ENCODE data around the gene BIN1.

Gene BIN1

DNA sequence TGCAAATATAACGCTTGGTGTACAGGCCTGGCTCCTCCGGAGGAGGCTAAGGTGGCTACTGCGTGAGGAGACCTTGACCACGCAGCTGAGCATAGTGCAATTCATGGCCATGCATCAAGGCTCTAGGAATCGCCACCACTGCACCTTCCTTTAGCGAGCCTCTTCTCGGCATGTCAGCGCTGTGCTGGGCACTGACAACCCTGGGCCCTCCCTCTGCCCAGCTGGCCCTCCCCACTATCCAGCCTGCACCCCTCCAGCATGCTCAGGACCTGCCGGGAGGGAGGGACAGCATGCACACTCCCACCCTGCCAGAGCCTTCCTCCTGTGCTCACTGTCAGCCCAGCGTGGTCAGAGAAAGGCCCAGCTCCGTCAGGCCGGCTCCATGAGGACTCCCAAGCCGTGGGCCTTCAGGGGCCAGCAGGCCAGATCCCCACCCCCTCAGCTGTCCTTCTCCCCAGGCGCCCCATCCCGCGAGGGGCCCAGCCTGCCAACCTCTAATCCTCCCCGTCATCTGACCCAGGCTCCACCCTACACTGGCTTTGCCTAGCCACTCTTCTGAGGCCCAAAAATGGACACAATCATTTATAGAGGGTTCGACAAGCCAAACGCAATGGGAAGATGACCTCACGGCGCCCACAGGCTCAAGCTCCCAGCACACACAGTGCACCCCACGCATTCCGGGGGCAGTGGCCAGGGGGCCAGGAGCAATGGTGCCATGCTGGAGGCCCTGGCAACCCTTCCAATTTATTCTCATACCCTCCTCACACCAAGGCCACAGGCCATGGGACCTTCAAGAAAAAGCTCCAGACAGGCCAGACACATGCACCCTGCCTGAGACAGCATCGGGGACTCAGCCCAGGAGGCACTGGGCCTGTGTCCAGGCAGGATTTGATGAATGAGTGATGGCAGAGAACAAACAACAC is 3.5 kb downstream of the BIN1 start:
- TF ChIP-seq FOXP2 (optimal IDR thresholded peaks at IDR 0.05; ENCODE audit: borderline replicate concordance, extremely low read depth, extremely low read length, insufficient read depth) (no peak), POLR2AphosphoS5 (IDR thresholded peaks at IDR 0.05; ENCODE audit: low read depth, low read length) (no peak), TAF1 (IDR thresholded peaks at IDR 0.05; ENCODE audit: borderline replicate concordance, insufficient read depth, low read length) (no peak), SIN3A (IDR thresholded peaks at IDR 0.05; ENCODE audit: borderline replicate concordance, insufficient read depth, low read length) (no peak)
- TF ChIP-seq, protein P1, sequence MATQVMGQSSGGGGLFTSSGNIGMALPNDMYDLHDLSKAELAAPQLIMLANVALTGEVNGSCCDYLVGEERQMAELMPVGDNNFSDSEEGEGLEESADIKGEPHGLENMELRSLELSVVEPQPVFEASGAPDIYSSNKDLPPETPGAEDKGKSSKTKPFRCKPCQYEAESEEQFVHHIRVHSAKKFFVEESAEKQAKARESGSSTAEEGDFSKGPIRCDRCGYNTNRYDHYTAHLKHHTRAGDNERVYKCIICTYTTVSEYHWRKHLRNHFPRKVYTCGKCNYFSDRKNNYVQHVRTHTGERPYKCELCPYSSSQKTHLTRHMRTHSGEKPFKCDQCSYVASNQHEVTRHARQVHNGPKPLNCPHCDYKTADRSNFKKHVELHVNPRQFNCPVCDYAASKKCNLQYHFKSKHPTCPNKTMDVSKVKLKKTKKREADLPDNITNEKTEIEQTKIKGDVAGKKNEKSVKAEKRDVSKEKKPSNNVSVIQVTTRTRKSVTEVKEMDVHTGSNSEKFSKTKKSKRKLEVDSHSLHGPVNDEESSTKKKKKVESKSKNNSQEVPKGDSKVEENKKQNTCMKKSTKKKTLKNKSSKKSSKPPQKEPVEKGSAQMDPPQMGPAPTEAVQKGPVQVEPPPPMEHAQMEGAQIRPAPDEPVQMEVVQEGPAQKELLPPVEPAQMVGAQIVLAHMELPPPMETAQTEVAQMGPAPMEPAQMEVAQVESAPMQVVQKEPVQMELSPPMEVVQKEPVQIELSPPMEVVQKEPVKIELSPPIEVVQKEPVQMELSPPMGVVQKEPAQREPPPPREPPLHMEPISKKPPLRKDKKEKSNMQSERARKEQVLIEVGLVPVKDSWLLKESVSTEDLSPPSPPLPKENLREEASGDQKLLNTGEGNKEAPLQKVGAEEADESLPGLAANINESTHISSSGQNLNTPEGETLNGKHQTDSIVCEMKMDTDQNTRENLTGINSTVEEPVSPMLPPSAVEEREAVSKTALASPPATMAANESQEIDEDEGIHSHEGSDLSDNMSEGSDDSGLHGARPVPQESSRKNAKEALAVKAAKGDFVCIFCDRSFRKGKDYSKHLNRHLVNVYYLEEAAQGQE (IDR thresholded peaks at IDR 0.05; ENCODE audit: insufficient read depth in 1 of 2, low read depth in 2 of 2, low read length in 2 of 2) = no peak

DNA sequence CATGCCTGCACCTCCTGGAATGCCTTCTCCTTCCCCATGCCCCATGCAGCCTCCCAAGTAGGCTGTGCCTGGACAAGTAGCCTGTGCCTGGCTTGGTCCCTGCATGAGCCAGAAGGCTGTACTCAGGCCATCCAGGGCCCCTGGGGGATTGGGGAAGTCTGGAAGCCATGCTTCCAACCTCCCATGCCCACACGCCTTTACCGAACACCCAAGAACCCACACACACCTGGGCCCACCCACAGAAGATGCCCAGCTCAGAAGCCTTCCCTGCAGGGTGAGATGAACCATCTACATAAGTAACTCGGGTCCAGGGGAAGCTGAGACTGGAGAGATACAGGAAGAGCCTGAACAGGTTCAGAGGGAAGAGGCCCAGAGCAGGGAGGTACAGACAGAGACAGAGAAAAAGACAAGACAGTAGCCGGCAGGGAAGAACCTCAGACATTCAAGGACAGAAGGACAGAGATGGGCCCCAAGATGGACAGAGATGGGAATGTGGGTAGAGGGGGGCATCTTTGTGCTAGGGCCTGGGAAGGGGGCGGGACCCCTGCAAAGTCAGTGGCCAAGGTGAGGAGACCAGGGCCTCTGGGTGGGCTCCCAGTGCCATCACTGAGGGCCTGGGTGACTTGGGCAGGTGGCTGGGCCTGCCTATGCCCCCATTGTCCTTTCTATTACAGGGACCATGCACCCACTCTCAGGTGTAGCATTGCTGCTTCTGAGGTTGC is 4.3 kb downstream of the BIN1 start:
- TF ChIP-seq, protein P1 (IDR thresholded peaks at IDR 0.05; ENCODE audit: insufficient read depth in 1 of 2, low read depth in 2 of 2, low read length in 2 of 2) = no peak
- TF ChIP-seq SIN3A (IDR thresholded peaks at IDR 0.05; ENCODE audit: borderline replicate concordance, insufficient read depth, low read length) = no peak
- no peak for TF ChIP-seq POLR2AphosphoS5 (IDR thresholded peaks at IDR 0.05; ENCODE audit: low read depth, low read length)
- TF ChIP-seq TAF1 (IDR thresholded peaks at IDR 0.05; ENCODE audit: borderline replicate concordance, insufficient read depth, low read length) = no peak
- no peak for TF ChIP-seq FOXP2 (optimal IDR thresholded peaks at IDR 0.05; ENCODE audit: borderline replicate concordance, extremely low read depth, extremely low read length, insufficient read depth)

- TF ChIP-seq POLR2AphosphoS5 (IDR thresholded peaks at IDR 0.05; ENCODE audit: low read depth, low read length) (no peak), SIN3A (IDR thresholded peaks at IDR 0.05; ENCODE audit: borderline replicate concordance, insufficient read depth, low read length) (no peak), FOXP2 (optimal IDR thresholded peaks at IDR 0.05; ENCODE audit: borderline replicate concordance, extremely low read depth, extremely low read length, insufficient read depth) (no peak), TAF1 (IDR thresholded peaks at IDR 0.05; ENCODE audit: borderline replicate concordance, insufficient read depth, low read length) (no peak)
- TF ChIP-seq, protein P1 (IDR thresholded peaks at IDR 0.05; ENCODE audit: insufficient read depth in 1 of 2, low read depth in 2 of 2, low read length in 2 of 2) = no peak
These were observed 5.0 kb downstream of the BIN1 start for GRCh38 chr2:127101756-127102477.

GRCh38 chr2:127101048-127101611 is 5.8 kb downstream of the BIN1 start:
- TF ChIP-seq FOXP2 (optimal IDR thresholded peaks at IDR 0.05; ENCODE audit: borderline replicate concordance, extremely low read depth, extremely low read length, insufficient read depth) = no peak
- TF ChIP-seq POLR2AphosphoS5 (IDR thresholded peaks at IDR 0.05; ENCODE audit: low read depth, low read length) = no peak
- no peak for TF ChIP-seq TAF1 (IDR thresholded peaks at IDR 0.05; ENCODE audit: borderline replicate concordance, insufficient read depth, low read length)
- no peak for TF ChIP-seq SIN3A (IDR thresholded peaks at IDR 0.05; ENCODE audit: borderline replicate concordance, insufficient read depth, low read length)
- TF ChIP-seq, protein P1 (IDR thresholded peaks at IDR 0.05; ENCODE audit: insufficient read depth in 1 of 2, low read depth in 2 of 2, low read length in 2 of 2) = no peak

Measured in PFSK-1 (cell line).